CD4-positive, alpha-beta memory T cell (primary cell): ENCODE data around the gene KRT78. TPM values are rescaled to one million over a fixed set of nuclear protein-coding genes. Genes with fewer than 3 reads are reported as not detected.

Source experiments
- CTCF ChIA-PET: fragments of 350-600 bp; sonication (Branson Sonifier 250); formaldehyde crosslinking; loops from one replicate; lab custom pipeline; 2021; ENCODE audit warnings: inconsistent platforms; ENCODE audit not compliant: partially characterized antibody; lab: Charles Lee
- POLR2A ChIA-PET: fragments of 350-600 bp; sonication (Branson Sonifier 250); formaldehyde crosslinking; loops from one replicate; lab custom pipeline; 2021; ENCODE audit not compliant: partially characterized antibody; lab: Charles Lee
- DNase-seq, 5 donors: peaks; one replicate each; pipeline versions ENCODE4 v3.0.0 to v3.0.0-alpha.2; 2020 to 2022; ENCODE audit warnings: mixed read lengths in 1 of 5
- H3K27ac ChIP-seq: one replicate; pipeline ENCODE4 v1.7.0; 2013; ENCODE audit warnings: low read depth, low read length
- H3K27me3 ChIP-seq: 2 replicates; pipeline ENCODE4 v1.7.0; 2013; ENCODE audit warnings: mild to moderate bottlenecking, low read length, moderate library complexity; ENCODE audit not compliant: insufficient read depth
- H3K36me3 ChIP-seq: 2 replicates; pipeline ENCODE4 v1.7.0; 2013; ENCODE audit warnings: mild to moderate bottlenecking, low read length, moderate library complexity; ENCODE audit not compliant: insufficient read depth
- H3K4me1 ChIP-seq: 2 replicates; pipeline ENCODE4 v1.7.0; 2013; ENCODE audit warnings: mild to moderate bottlenecking, low read length, moderate library complexity; ENCODE audit not compliant: insufficient read depth
- H3K4me3 ChIP-seq, 2 donors: one replicate each; pipeline ENCODE4 v1.7.0; 2013; ENCODE audit warnings: low read length in 2 of 2, mild to moderate bottlenecking in 1 of 2
- H3K9me3 ChIP-seq, 2 donors: one replicate each; pipeline ENCODE4 v1.7.0; 2013; ENCODE audit warnings: low read length in 2 of 2, control low read depth in 1 of 2; ENCODE audit not compliant: control insufficient read depth in 1 of 2
- H3K27ac Mint-ChIP-seq, 7 donors: one replicate each; pipeline ENCODE4 v1.8.0; 2020 to 2021; ENCODE audit warnings: mixed read lengths in 7 of 7, mild to moderate bottlenecking in 6 of 7, inconsistent platforms in 3 of 7, moderate library complexity in 3 of 7
- H3K27me3 Mint-ChIP-seq, 2 donors: one replicate each; pipeline ENCODE4 v1.8.0; 2020 to 2021; ENCODE audit warnings: mixed read lengths in 2 of 2
- H3K36me3 Mint-ChIP-seq, 2 donors: one replicate each; pipeline ENCODE4 v1.8.0; 2020 to 2021; ENCODE audit warnings: mixed read lengths in 2 of 2, inconsistent platforms in 1 of 2, mild to moderate bottlenecking in 1 of 2
- H3K4me1 Mint-ChIP-seq, 4 donors: one replicate each; pipeline ENCODE4 v1.8.0; 2020 to 2021; ENCODE audit warnings: mixed read lengths in 4 of 4, mild to moderate bottlenecking in 1 of 4
- H3K4me3 Mint-ChIP-seq, 8 donors: one replicate each; pipeline ENCODE4 v1.8.0; 2020 to 2021; ENCODE audit warnings: mixed read lengths in 8 of 8, mild to moderate bottlenecking in 7 of 8, moderate library complexity in 6 of 8, inconsistent platforms in 3 of 8
- H3K9me3 Mint-ChIP-seq, 8 donors: one replicate each; pipeline ENCODE4 v1.8.0; 2020 to 2021; ENCODE audit warnings: mixed read lengths in 8 of 8, mild to moderate bottlenecking in 5 of 8, inconsistent platforms in 3 of 8, moderate library complexity in 1 of 8
- intact Hi-C: fragments of 100-400 bp; cut with micrococcal nuclease; formaldehyde crosslinking; loops from one replicate; pipeline ENCODE4 v1.15.1; 2023
- polyA plus RNA-seq, 2 donors: library from polyadenylated mRNA; unstranded; fragments of 300-500 nt; fragmentation: Illumina TruSeq; gene quantifications; one replicate each; pipeline ENCODE4 v1.2.3, GENCODE V29; 2021
- total RNA-seq, 2 experiments: library from RNA; stranded (reverse); gene quantifications; one replicate each; pipeline ENCODE4 v1.2.3, GENCODE V29; 2021

KRT78 gene
- total and polyA plus RNA-seq, 4 experiments from 2014 or later = not detected

DNA sequence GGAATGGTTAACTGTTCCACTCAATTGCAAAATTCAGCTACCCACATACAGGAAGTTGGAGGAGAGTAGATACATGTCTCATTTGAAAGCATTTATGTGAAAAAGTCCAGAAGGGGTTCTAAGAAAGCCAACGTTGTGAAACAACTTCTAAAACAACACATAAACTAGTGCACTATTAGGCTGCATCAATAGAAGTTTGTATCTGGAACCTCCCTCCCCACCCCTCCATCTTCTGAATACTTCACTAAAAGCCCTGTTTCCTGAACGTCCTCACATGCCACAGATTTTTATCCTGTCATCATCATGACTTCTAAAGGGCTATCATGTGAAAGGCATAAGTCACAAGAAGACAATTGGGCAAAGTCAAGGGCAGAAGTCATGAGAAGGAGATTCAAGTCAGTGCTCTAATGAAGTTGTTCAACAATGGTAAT lies 20.2 kb downstream of the KRT78 start:
- H3K4me3 ChIP-seq = no peak overlapping the region
- H3K27ac Mint-ChIP-seq = peak overlapping the region in 1 of 7 donors; percentile 9
- POLR2A ChIA-PET = interaction anchor here (0.7 kb wide), 1 partner anchor 243 kb away, joined by 3 read pairs; no protein-coding TSS in a partner anchor
- H3K27me3 ChIP-seq = no peaks in the 10 kb centered on the region
- H3K4me1 ChIP-seq = no peaks in the 10 kb centered on the region
- peaks cover 0 to 2% of the 10 kb centered on the region in 2 donors for H3K27me3 Mint-ChIP-seq
- DNase-seq = no peak
- H3K36me3 Mint-ChIP-seq = no peaks in the 10 kb centered on the region
- intact Hi-C loops = no loop called here
- H3K36me3 ChIP-seq = no peaks in the 10 kb centered on the region
- peaks cover 0 to 4% (median 0%) of the 10 kb centered on the region in 4 donors for H3K4me1 Mint-ChIP-seq
- no peak overlapping the region for H3K4me3 Mint-ChIP-seq
- no peaks in the 10 kb centered on the region for H3K9me3 Mint-ChIP-seq
- CTCF ChIA-PET = no interaction called here
- H3K9me3 ChIP-seq = no peaks in the 10 kb centered on the region
- H3K27ac ChIP-seq = no peak overlapping the region

DNA sequence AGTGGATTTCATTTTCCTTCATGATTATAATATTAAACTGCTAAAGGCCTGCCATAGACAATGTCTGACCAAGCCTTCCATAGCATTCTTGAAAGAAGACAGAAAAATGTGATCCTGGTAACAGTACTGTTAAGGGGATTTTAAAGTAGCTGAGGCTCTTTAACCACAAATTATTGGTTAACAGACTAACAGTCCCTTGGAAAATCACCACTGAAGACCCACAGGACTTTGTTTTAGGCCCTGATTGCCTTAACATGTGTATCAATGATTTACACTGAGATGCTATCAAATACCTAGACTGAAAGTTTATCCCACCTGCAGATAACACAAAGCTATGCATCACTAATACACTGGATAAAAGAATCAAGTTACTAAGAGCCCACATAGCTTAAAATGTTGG lies 20.6 kb downstream of the KRT78 start:
- H3K4me1 Mint-ChIP-seq = peaks cover 0 to 4% (median 0%) of the 10 kb centered on the region in 4 donors
- CTCF ChIA-PET = no interaction called here
- Histone ChIP-seq H3K36me3 (no peaks in the 10 kb centered on the region), H3K27ac (no peak overlapping the region), H3K4me3 (no peak overlapping the region), H3K27me3 (no peaks in the 10 kb centered on the region), H3K4me1 (no peaks in the 10 kb centered on the region), H3K9me3 (no peaks in the 10 kb centered on the region)
- H3K36me3 Mint-ChIP-seq = no peaks in the 10 kb centered on the region
- no peaks in the 10 kb centered on the region for H3K9me3 Mint-ChIP-seq
- no peak overlapping the region for H3K27ac Mint-ChIP-seq
- POLR2A ChIA-PET = interaction anchor here (0.7 kb wide), 1 partner anchor 242 kb away, joined by 3 read pairs; no protein-coding TSS in a partner anchor
- DNase-seq = no peak
- no peak overlapping the region for H3K4me3 Mint-ChIP-seq
- intact Hi-C loops = no loop called here
- H3K27me3 Mint-ChIP-seq = peaks cover under 1 to 2% of the 10 kb centered on the region in 2 donors

DNA sequence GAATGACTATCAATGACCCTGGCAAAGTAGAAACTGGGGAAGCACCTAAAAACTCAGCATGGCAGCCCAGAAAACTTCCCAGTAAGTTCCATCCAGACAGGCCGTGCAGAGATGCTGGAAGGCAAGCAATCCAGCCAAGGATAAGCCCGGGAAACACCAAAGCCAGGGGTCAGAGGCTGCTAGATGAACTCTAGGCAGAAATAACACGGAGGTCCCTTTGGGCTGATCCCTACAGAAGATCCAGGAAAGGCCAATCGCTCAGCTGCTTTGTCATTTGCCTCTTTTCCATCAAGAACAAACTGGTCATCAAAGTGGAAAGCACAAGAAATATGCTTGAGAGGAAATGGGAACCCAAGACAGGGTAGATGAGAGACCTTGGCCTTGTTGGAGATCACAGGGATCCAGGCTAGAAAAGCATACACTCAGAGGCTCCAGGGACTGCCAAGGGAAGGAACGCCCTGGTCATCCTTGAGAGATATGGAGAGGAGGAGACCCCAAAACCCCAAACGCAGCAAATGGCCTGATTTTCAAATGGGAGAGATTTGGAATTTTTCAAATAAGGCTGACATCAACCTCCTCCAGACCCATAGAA lies 21.2 kb downstream of the KRT78 start:
- CTCF ChIA-PET = no interaction called here

DNA sequence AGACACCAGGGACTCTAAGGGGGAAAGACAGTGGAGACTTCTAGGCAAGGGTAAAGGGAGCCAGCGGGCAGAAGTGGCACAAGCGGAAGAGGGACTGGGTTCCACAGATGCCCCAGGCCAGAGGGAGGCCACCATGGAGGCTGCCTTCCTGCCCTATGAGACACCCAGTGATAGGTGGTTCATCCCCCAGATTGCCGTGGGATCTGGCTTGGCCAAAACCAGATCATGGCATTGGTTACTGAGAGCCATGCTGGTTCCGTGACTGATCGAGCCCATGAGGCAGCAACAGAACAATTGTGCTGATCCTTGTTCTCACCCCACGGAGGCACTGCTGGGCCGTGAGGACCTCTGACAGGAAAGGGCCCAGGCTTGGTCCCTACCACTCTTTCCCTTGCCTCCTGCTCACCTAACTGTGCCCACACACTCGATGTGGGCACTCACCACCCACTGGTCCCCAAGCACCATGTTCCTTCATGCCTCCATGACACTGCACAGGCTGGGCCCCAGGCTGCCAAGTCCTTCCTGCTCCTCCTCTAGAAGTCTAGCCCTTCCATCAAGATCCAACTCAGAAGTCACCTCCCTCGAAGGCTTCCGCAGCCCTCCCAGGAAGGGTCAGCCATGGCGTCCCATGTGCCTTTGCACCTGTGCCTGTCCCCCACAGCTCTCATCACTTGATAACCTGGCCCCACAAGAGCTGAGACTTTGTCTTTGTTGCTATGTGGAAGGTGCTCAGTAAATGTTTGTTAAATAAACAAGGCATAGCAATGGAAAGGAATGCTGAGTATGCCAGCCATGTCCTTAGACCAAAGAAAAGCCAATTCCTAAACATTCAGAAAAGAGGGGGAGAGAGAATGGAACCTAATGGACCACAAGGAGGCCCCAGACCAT lies 21.9 kb downstream of the KRT78 start:
- H3K27ac Mint-ChIP-seq = no peak overlapping the region
- CTCF ChIA-PET = interaction anchor here (1.1 kb wide), 1 partner anchor 13 kb away, joined by 3 read pairs; no protein-coding TSS in a partner anchor
- Histone ChIP-seq H3K27me3 (no peaks in the 10 kb centered on the region), H3K4me3 (no peak overlapping the region), H3K27ac (no peak overlapping the region), H3K9me3 (no peaks in the 10 kb centered on the region), H3K36me3 (no peaks in the 10 kb centered on the region), H3K4me1 (no peaks in the 10 kb centered on the region)
- no peaks in the 10 kb centered on the region for H3K36me3 Mint-ChIP-seq
- peaks cover 0 to 4% (median 0%) of the 10 kb centered on the region in 4 donors for H3K4me1 Mint-ChIP-seq
- no peak for DNase-seq
- H3K4me3 Mint-ChIP-seq = no peak overlapping the region
- intact Hi-C loops = no loop called here
- H3K9me3 Mint-ChIP-seq = no peaks in the 10 kb centered on the region
- peaks cover 2 to 4% of the 10 kb centered on the region in 2 donors for H3K27me3 Mint-ChIP-seq
- POLR2A ChIA-PET = no interaction called here

More for the DNA sequence above, 21.2 kb downstream of the KRT78 start:
- Mint-ChIP-seq H3K4me1 (peaks cover 0 to 4% (median 0%) of the 10 kb centered on the region in 4 donors), H3K27ac (no peak overlapping the region), H3K36me3 (no peaks in the 10 kb centered on the region), H3K4me3 (no peak overlapping the region), H3K27me3 (peaks cover 2 to 4% of the 10 kb centered on the region in 2 donors), H3K9me3 (no peaks in the 10 kb centered on the region)
- no peak for DNase-seq
- no peaks in the 10 kb centered on the region for H3K9me3 ChIP-seq
- H3K27ac ChIP-seq = no peak overlapping the region
- no peaks in the 10 kb centered on the region for H3K4me1 ChIP-seq
- H3K27me3 ChIP-seq = no peaks in the 10 kb centered on the region
- no peak overlapping the region for H3K4me3 ChIP-seq
- POLR2A ChIA-PET = no interaction called here
- no peaks in the 10 kb centered on the region for H3K36me3 ChIP-seq
- intact Hi-C loops = no loop called here

DNA sequence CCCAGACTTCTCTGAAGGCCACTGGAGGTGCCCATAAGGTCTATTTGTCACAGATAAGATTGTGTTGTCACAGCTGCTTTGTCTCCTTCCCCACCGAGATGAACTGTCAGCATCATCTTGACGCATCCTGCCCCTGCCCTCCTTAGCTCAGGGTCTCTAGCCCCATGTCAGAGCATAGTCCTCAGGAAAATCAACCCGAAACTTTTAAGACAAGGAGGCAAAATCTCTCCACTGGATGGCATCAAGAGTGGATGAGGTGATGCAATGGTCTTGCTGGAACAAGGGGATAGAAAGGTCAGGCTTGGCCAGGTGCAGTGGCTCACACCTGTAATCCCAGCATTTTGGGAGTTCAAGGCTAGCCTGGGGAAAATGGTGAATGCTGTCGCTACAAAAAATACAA lies 22.8 kb downstream of the KRT78 start:
- H3K36me3 ChIP-seq = no peaks in the 10 kb centered on the region
- H3K27me3 ChIP-seq = no peaks in the 10 kb centered on the region
- H3K9me3 Mint-ChIP-seq = no peaks in the 10 kb centered on the region
- H3K4me1 ChIP-seq = no peaks in the 10 kb centered on the region
- intact Hi-C loops = no loop called here
- POLR2A ChIA-PET = no interaction called here
- no peaks in the 10 kb centered on the region for H3K36me3 Mint-ChIP-seq
- no peak overlapping the region for H3K27ac ChIP-seq
- H3K9me3 ChIP-seq = no peaks in the 10 kb centered on the region
- no peak for DNase-seq
- H3K27ac Mint-ChIP-seq = no peak overlapping the region
- CTCF ChIA-PET = interaction anchor here (1.1 kb wide), 1 partner anchor 14 kb away, joined by 3 read pairs; no protein-coding TSS in a partner anchor
- peaks cover 0 to 5% of the 10 kb centered on the region in 2 donors for H3K27me3 Mint-ChIP-seq
- H3K4me3 ChIP-seq = no peak overlapping the region
- H3K4me3 Mint-ChIP-seq = no peak overlapping the region
- peaks cover 0 to 4% (median 0%) of the 10 kb centered on the region in 4 donors for H3K4me1 Mint-ChIP-seq

DNA sequence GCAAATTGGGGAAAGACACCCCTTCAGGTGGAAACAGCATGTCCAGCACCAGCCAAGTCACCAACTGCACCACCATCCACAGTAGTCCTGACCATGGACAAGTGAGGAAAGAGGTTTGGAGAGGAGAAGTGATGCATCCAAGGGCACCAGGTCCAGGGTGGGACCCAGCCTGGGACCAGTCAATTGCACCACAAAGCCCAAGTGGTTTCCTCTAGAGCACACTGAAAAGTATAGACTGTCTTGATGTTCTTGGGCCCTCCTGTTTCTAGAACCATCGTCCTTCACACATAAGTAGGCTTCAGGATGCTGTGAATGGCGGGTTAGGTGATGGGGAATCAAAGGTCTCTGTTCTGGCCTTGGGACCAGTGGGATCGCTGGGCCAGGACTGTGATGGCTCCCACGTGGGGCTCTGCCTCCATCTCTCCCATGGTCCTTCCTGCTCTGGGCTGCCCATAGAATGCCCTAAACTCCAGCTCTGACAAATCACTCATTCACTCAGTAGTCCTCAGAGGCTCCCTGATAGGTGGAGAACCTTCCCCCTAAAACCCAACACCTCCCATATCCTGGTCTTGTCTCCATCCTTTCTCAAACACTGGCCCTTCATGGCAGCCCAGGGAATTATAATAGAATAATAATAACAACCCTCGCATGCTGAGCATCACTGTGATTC lies 23.9 kb downstream of the KRT78 start:
- H3K4me3 Mint-ChIP-seq = no peak overlapping the region
- H3K36me3 ChIP-seq = no peaks in the 10 kb centered on the region
- POLR2A ChIA-PET = interaction anchor here (1.1 kb wide), 1 partner anchor 14 kb away, joined by 3 read pairs; no protein-coding TSS in a partner anchor
- H3K27ac Mint-ChIP-seq = no peak overlapping the region
- CTCF ChIA-PET = interaction anchor here (1.2 kb wide), 1 partner anchor 240 kb away, joined by 3 read pairs; no protein-coding TSS in a partner anchor
- H3K4me3 ChIP-seq = no peak overlapping the region
- H3K4me1 Mint-ChIP-seq = peaks cover 0 to 4% (median 0%) of the 10 kb centered on the region in 4 donors
- no peak overlapping the region for H3K27ac ChIP-seq
- H3K4me1 ChIP-seq = no peaks in the 10 kb centered on the region
- intact Hi-C loops = no loop called here
- no peaks in the 10 kb centered on the region for H3K27me3 ChIP-seq
- H3K36me3 Mint-ChIP-seq = no peaks in the 10 kb centered on the region
- H3K9me3 ChIP-seq = no peaks in the 10 kb centered on the region
- no peaks in the 10 kb centered on the region for H3K9me3 Mint-ChIP-seq
- DNase-seq = no peak
- H3K27me3 Mint-ChIP-seq = peaks cover 4 to 5% of the 10 kb centered on the region in 2 donors
